ENCODE results near the gene YIF1B. TPM values are rescaled to one million over a fixed set of nuclear protein-coding genes. Genes with fewer than 3 reads are reported as not detected.

The YIF1B gene
- total and polyA plus RNA-seq, 9 of the 15 experiments (the other 6 are each of a cell fraction or from before 2014, with no cell fraction given), result 8.5 to 586 (median 323) TPM

DNA sequence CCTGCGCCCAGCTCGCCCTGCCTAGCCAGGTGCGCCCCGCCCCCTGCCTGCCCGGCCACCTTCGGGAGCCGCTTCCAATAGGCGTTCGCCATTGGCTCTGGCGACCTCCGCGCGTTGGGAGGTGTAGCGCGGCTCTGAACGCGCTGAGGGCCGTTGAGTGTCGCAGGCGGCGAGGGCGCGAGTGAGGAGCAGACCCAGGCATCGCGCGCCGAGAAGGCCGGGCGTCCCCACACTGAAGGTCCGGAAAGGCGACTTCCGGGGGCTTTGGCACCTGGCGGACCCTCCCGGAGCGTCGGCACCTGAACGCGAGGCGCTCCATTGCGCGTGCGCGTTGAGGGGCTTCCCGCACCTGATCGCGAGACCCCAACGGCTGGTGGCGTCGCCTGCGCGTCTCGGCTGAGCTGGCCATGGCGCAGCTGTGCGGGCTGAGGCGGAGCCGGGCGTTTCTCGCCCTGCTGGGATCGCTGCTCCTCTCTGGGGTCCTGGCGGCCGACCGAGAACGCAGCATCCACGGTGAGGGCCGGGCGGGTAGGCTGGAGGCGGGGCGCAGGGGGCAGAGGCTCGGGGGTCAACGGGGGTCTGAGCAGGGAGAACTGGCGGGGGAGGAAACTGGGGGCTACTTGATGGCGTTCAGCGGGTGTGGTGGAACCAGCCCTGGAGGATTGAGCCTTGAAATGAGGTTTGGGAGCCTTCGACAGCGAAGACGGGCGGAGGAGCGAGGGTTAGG is 51.1 kb downstream of the YIF1B start, which contains the start of gene SPINT2:
TSS of gene SPINT2 (plus strand) at position 88 of the 727 bp plus-strand sequence. CDS start at position 408, 320 bp downstream.
- peak within 1 kb of the TSS; percentile 72 for H2AFZ ChIP-seq (ENCODE audit: low read depth, low read length)
- BruUV-seq (replicated peaks), result no TSS peak
- H3K9me3 ChIP-seq (replicated peaks; ENCODE audit: control insufficient read depth, insufficient read depth, low read depth, low read length), result no peaks in the 10 kb centered on the region
- ChIA-PET POLR2A (interaction anchor here (1.5 kb wide), 1 partner anchor 18 kb away, joined by 4 read pairs; no protein-coding TSS in a partner anchor), CTCF (ENCODE audit: low intra/inter-chr PET ratio) (no interaction called here)
- peak within 1 kb of the TSS; percentile 19 to 21; a peak in 2 of 4 replicates for H3K9ac ChIP-seq (ENCODE audit: insufficient read depth in 1 of 2, low read depth in 2 of 2, low read length in 2 of 2)
- peaks cover 31 to 44% of the 10 kb centered on the region in 2 experiments; a peak in 4 of 5 replicates for H3K4me1 ChIP-seq (replicated peaks in 1 of 2; ENCODE audit: control insufficient read depth in 2 of 2, insufficient read depth in 2 of 2, low read length in 2 of 2)
- no peak within 1 kb of the TSS for H3K4me3 ChIP-seq
- in situ Hi-C loops (cut with MboI), result no loop called here
- intact Hi-C loops (cut with micrococcal nuclease), result no loop called here
- no peak within 1 kb of the TSS; the same call in 1 of the 3 replicates for H3K27ac ChIP-seq (ENCODE audit: extremely low read depth, low read depth, low read length)
- ATAC-seq (no peak), DNase-seq (ENCODE audit: extremely low read depth in 1 of 4, low spot score in 3 of 4) (no peak), FAIRE-seq (no peak)
- no peaks in the 10 kb centered on the region for H3K27me3 ChIP-seq (ENCODE audit: control insufficient read depth in 2 of 2, insufficient read depth in 2 of 2, low read length in 2 of 2)
- no peaks in the 10 kb centered on the region for H3K9me1 ChIP-seq (ENCODE audit: control insufficient read depth, insufficient read depth, low read length)
- H3K36me3 ChIP-seq (ENCODE audit: control insufficient read depth, insufficient read depth, low read length), result no peaks in the 10 kb centered on the region
- H4K20me1 ChIP-seq (replicated peaks; ENCODE audit: control insufficient read depth, insufficient read depth, low read length), result no peaks in the 10 kb centered on the region
- 97% methylated on average over 13 of the region's 78 CpGs for WGBS (ENCODE audit: insufficient coverage, low coverage, missing lambda C conversion rate)
- TF ChIP-seq HNRNPL (IDR thresholded peaks at IDR 0.05; ENCODE audit: low read depth, low read length), result 0 out of 2 replicates have a peak, but pooled peaks have one; percentile 36
- 0 out of 2 replicates have a peak, but pooled peaks have one; percentile 20 for TF ChIP-seq POLR2G (IDR thresholded peaks at IDR 0.05; ENCODE audit: low read depth, low read length)
- TF ChIP-seq AFF1 (IDR thresholded peaks at IDR 0.05; ENCODE audit: low read depth in 1 of 2, partially characterized antibody in 2 of 2), result no peak
- TF ChIP-seq NCOR1 (IDR thresholded peaks at IDR 0.05), result no peak
- no peak for TF ChIP-seq KDM2B (CRISPR knock-in tag; IDR thresholded peaks at IDR 0.05)
- peak in 1 of 3 experiments; percentile 72; a peak in 1 of 6 replicates for TF ChIP-seq ZBTB11 (CRISPR knock-in tag; IDR thresholded peaks at IDR 0.05)
- TF ChIP-seq ZBTB33 (CRISPR knock-in tag; IDR thresholded peaks at IDR 0.05), result peak; percentile 84
- no peak within 1 kb of the TSS for H3K4me2 ChIP-seq (ENCODE audit: insufficient read depth, low read length)
- no peaks in the 10 kb centered on the region for H3K79me2 ChIP-seq (ENCODE audit: control insufficient read depth, insufficient read depth, low read length)

All from K562 (cell line).